GM12878 (cell line): ENCODE results near the gene FAM177B. TPM values are rescaled to one million over a fixed set of nuclear protein-coding genes. Genes with fewer than 3 reads are reported as not detected.

ENCODE experiments used
- ATAC-seq: fragments of 200-7000 bp; cut with Tn5 transposase; 3 replicates; pipeline ENCODE4 v1.9.1; 2020; ENCODE audit warnings: mild to moderate bottlenecking, moderate library complexity
- BruUV-seq: library from RNA; stranded (reverse); fragments of 400-500 nt; replicated peaks from 2 replicates; lab custom pipeline; 2021; lab: Mats Ljungman, UMichigan
- CTCF ChIA-PET: fragments of 300-600 bp; sonication (Branson Sonifier 250); formaldehyde crosslinking; extraction: SDS; loops from one replicate; lab custom pipeline; 2021; ENCODE audit warnings: inconsistent platforms; lab: Yijun Ruan, JAX
- POLR2A ChIA-PET: fragments of 350-600 bp; formaldehyde crosslinking; extraction: SDS; loops from one replicate; lab custom pipeline; 2021; ENCODE audit warnings: inconsistent platforms; lab: Charles Lee
- RAD21 ChIA-PET: fragments of 300-600 bp; sonication (Branson Sonifier 250); formaldehyde crosslinking; loops from one replicate; lab custom pipeline; 2023; ENCODE audit warnings: antibody characterized with exemption; ENCODE audit not compliant: unreplicated experiment; lab: Charles Lee
- SMC1A ChIA-PET: fragments of 300-600 bp; sonication (Branson Sonifier 250); formaldehyde crosslinking; loops from one replicate; lab custom pipeline; 2023; ENCODE audit not compliant: unreplicated experiment, uncharacterized antibody; lab: Charles Lee
- DNase-seq: peaks from one replicate; pipeline ENCODE4 v3.0.0-alpha.2; 2011; ENCODE audit warnings: low read depth, low spot score
- FAIRE-seq: peaks from 3 replicates; lab custom pipeline; 2011; peaks lifted over from hg19 to GRCh38; lab: Jason Lieb, UNC
- H2AFZ ChIP-seq: 2 replicates; pipeline ENCODE4 v1.6.0; 2011; ENCODE audit warnings: low read depth, low read length, control low read depth; ENCODE audit not compliant: control insufficient read depth
- H3K27ac ChIP-seq: 2 replicates; pipeline ENCODE4 v1.5.1; 2011; ENCODE audit warnings: control low read depth; ENCODE audit not compliant: control insufficient read depth, insufficient read depth
- H3K27me3 ChIP-seq, 2 experiments: replicated peaks in 1 of 2; 2 replicates each; pipeline versions ENCODE4 v1.6.0 to v1.6.1; 2011; ENCODE audit warnings: low read length in 1 of 2; ENCODE audit not compliant: control insufficient read depth in 2 of 2, insufficient read depth in 2 of 2
- H3K36me3 ChIP-seq, 2 experiments: 2 replicates each; pipeline ENCODE4 v1.5.1; 2011; ENCODE audit warnings: low read length in 1 of 2; ENCODE audit not compliant: control insufficient read depth in 2 of 2, insufficient read depth in 2 of 2
- H3K4me1 ChIP-seq: 2 replicates; pipeline ENCODE4 v1.6.1; 2011; ENCODE audit warnings: mild to moderate bottlenecking, low read length, moderate library complexity, mixed read lengths; ENCODE audit not compliant: control insufficient read depth, insufficient read depth
- H3K4me2 ChIP-seq: 2 replicates; pipeline ENCODE4 v1.6.0; 2011; ENCODE audit warnings: control low read depth; ENCODE audit not compliant: control insufficient read depth, insufficient read depth
- H3K4me3 ChIP-seq: fragments of 200-600 bp; sonication (generic); 2 replicates; pipeline ENCODE4 v1.5.1; 2016
- H3K79me2 ChIP-seq: 2 replicates; pipeline ENCODE4 v1.6.0; 2011; ENCODE audit warnings: low read length; ENCODE audit not compliant: control insufficient read depth, insufficient read depth
- H3K9ac ChIP-seq: 2 replicates; pipeline ENCODE4 v1.8.0; 2011; ENCODE audit warnings: low read length, control low read depth, mixed read lengths; ENCODE audit not compliant: control insufficient read depth, insufficient read depth
- H3K9me3 ChIP-seq: replicated peaks from 3 replicates; pipeline ENCODE4 v1.5.1; 2011; ENCODE audit warnings: mild to moderate bottlenecking, low read length; ENCODE audit not compliant: control insufficient read depth, insufficient read depth
- H4K20me1 ChIP-seq: 2 replicates; pipeline ENCODE4 v1.6.0; 2011; ENCODE audit not compliant: control insufficient read depth, insufficient read depth
- ESRRA ChIP-seq: IDR thresholded peaks from 2 replicates; pipeline ENCODE4 v1.6.1; 2012; ENCODE audit warnings: mild to moderate bottlenecking, low read length, improper control_type of control experiment
- MEF2A ChIP-seq: IDR thresholded peaks from 2 replicates; pipeline ENCODE4 v1.6.1; 2011; ENCODE audit warnings: low read depth, mild to moderate bottlenecking, low read length, moderate library complexity; ENCODE audit not compliant: insufficient read depth
- NFYB ChIP-seq: IDR thresholded peaks from 2 replicates; pipeline ENCODE4 v1.6.1; 2011; ENCODE audit warnings: low read depth, mild to moderate bottlenecking, low read length, improper control_type of control experiment, moderate library complexity; ENCODE audit not compliant: insufficient read depth
- NR2C1 ChIP-seq: fragments of 450-650 bp; IDR thresholded peaks from 2 replicates; pipeline ENCODE4 v1.6.1; 2017; ENCODE audit warnings: antibody characterized with exemption, mild to moderate bottlenecking, moderate library complexity
- NR2C2 ChIP-seq: IDR thresholded peaks from 2 replicates; pipeline ENCODE4 v1.6.1; 2011; ENCODE audit warnings: borderline replicate concordance, low read depth; ENCODE audit not compliant: control insufficient read depth, insufficient read length
- PAX8 ChIP-seq: fragments of 450-650 bp; IDR thresholded peaks from 2 replicates; pipeline ENCODE4 v1.6.1; 2017; ENCODE audit warnings: mild to moderate bottlenecking, moderate library complexity
- RCOR1 ChIP-seq: conservative IDR thresholded peaks from 2 replicates; pipeline ENCODE4 v1.6.1; 2012; ENCODE audit warnings: low read depth, low read length, improper control_type of control experiment
- SREBF1 ChIP-seq: IDR thresholded peaks from 2 replicates; pipeline ENCODE4 v1.6.1; 2012; ENCODE audit warnings: mild to moderate bottlenecking, low read length
- ZNF217 ChIP-seq: fragments of 450-650 bp; IDR thresholded peaks from 2 replicates; pipeline ENCODE4 v1.6.1; 2017; ENCODE audit warnings: antibody characterized with exemption, mild to moderate bottlenecking
- ZNF274 ChIP-seq: IDR thresholded peaks from one replicate; pipeline ENCODE4 v1.8.0; 2011; ENCODE audit not compliant: insufficient read length, insufficient read depth
- ZNF384 ChIP-seq: IDR thresholded peaks from 2 replicates; pipeline ENCODE4 v1.6.1; 2012; ENCODE audit warnings: low read depth, mild to moderate bottlenecking, low read length, improper control_type of control experiment, borderline replicate concordance
- ZZZ3 ChIP-seq: IDR thresholded peaks from 2 replicates; pipeline ENCODE4 v1.6.1; 2011; ENCODE audit warnings: low read depth; ENCODE audit not compliant: control insufficient read depth, insufficient read length
- WGBS: methylation state at CpG from one replicate; pipeline ENCODE4 v1.1.6; 2016; ENCODE audit warnings: low lambda C conversion rate; ENCODE audit not compliant: insufficient replicate concordance, insufficient coverage; ENCODE audit errors: missing lambda C conversion rate; 5-methylcytosine and 5-hydroxymethylcytosine counted together
- in situ Hi-C: fragments of 300-500 bp; cut with MboI; formaldehyde crosslinking; loops from 9 replicates; pipeline ENCODE4 v1.14.3; 2018; ENCODE audit warnings: mixed read lengths
- intact Hi-C: fragments of 100-400 bp; cut with micrococcal nuclease; formaldehyde crosslinking; loops from one replicate; pipeline ENCODE4 v1.14.2; 2022; ENCODE audit not compliant: unreplicated experiment
- polyA plus RNA-seq, 11 experiments: library from polyadenylated mRNA; depleted of rRNA in 4 of 11; unstranded in 6 of 11; stranded (reverse) in 5 of 11; fragments of >200 nt; fragmentation: Nextera tagmentation in 4 of 11; fragmentation: Illumina TruSeq in 1 of 11; extraction: Ambion mirVana in 4 of 11; extraction: Trizol in 1 of 11; gene quantifications; 1 replicate in 1 of 11; 2 replicates in 10 of 11; pipeline versions ENCODE4 v1.2.1 to v1.2.3, GENCODE V29; 2011 to 2016; ENCODE audit warnings: inconsistent platforms in 2 of 11, missing spikeins in 2 of 11, low read depth in 1 of 11
- total RNA-seq, 4 experiments: library from RNA; depleted of rRNA in 3 of 4; stranded (reverse); fragments of >200 nt in 3 of 4; fragmentation: Illumina TruSeq in 1 of 4; extraction: Trizol in 1 of 4; gene quantifications; 2 replicates each; pipeline versions ENCODE4 v1.2.1 to v1.2.3, GENCODE V29; 2013 to 2021
- TF ChIP-seq, protein P1 (sequence below): fragments of 150-350 bp; IDR thresholded peaks from 2 replicates; pipeline ENCODE4 v1.6.1; 2016; ENCODE audit warnings: low read depth, low read length
- TF ChIP-seq, protein P2 (sequence below): IDR thresholded peaks from 2 replicates; pipeline ENCODE4 v1.6.1; 2011; ENCODE audit warnings: low read depth, mild to moderate bottlenecking, low read length, moderate library complexity, borderline replicate concordance; ENCODE audit errors: extremely low read depth

Gene FAM177B
- total and polyA plus RNA-seq, 10 of the 15 experiments (the other 5 are each of a cell fraction or from before 2014, with no cell fraction given): 0.06 TPM; not detected in 9

DNA sequence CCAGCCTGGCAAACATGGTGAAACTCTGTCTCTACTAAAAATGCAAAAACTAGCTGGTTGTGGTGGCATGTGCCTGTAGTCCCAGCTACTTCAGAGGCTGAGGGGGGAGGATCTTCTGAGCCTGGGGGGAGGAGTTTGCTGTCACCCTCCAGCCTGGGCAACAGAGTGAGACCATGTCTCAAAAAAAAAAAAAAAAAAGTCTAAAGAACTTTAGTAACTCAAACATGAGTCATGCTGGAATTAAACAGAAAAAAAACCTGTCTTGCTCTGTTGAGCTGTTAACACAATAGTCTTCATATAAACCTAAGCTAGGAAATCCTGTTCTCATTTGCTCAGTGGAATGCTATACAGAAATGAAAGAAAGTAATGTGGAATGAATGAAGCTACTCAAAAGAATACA is 61.1 kb downstream of the FAM177B start:
- no TSS peak for BruUV-seq
- in situ Hi-C loops: no loop called here
- no peak for FAIRE-seq
- POLR2A ChIA-PET: interaction anchor here (0.6 to 0.7 kb wide), 2 partner anchors 181 to 449 kb away, joined by 4 to 9 read pairs; no protein-coding TSS in a partner anchor
- H3K9me3 ChIP-seq: no peaks in the 10 kb centered on the region; the same call in 2 of the 3 replicates
- CTCF ChIA-PET: interaction anchor here (0.7 to 1.1 kb wide), 3 partner anchors 12 to 326 kb away, joined by 3 read pairs; no protein-coding TSS in a partner anchor
- H3K36me3 ChIP-seq: no peaks in the 10 kb centered on the region
- no peak for DNase-seq
- intact Hi-C loops: no loop called here
- RAD21 ChIA-PET: interaction anchor here (0.6 kb wide), 1 partner anchor 49 kb away, joined by 3 read pairs; no protein-coding TSS in a partner anchor
- H3K4me3 ChIP-seq: no peak overlapping the region
- H3K4me2 ChIP-seq: no peak overlapping the region
- TF ChIP-seq NR2C2: no peak
- TF ChIP-seq ZNF384: peak; percentile 24; the same call in 1 of the 2 replicates
- ATAC-seq: peak; percentile 82
- no peak overlapping the region for H3K9ac ChIP-seq
- H2AFZ ChIP-seq: no peak overlapping the region
- SMC1A ChIA-PET: interaction anchor here (0.6 to 1.4 kb wide), 5 partner anchors 12 to 292 kb away, joined by 3 to 4 read pairs (median 4); no protein-coding TSS in a partner anchor
- no peaks in the 10 kb centered on the region for H4K20me1 ChIP-seq
- H3K27me3 ChIP-seq: no peaks in the 10 kb centered on the region; a peak in 3 of 4 replicates
- H3K4me1 ChIP-seq: no peaks in the 10 kb centered on the region
- H3K79me2 ChIP-seq: no peaks in the 10 kb centered on the region
- H3K27ac ChIP-seq: no peak overlapping the region

DNA sequence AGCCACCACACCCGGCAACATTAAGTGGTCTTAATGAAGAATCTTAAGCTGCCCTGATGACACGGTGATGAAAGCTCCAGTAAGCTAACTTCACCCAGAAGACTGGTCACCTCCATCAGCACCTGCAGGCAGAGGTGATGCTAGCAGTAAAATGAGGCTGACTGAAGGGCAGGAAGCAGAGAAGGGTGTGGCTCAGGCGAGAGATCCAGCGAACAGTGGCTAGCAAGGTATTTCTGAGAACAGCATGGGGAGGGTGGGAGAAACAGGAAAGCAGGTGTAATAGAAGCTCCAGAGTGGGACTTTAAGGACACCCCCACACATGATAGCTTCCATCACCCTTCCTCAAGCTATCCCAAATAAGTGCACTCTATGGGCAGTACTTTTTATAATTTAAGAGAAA is 62.0 kb downstream of the FAM177B start:
- Histone ChIP-seq H3K4me3 (no peak overlapping the region), H3K27ac (no peak overlapping the region), H3K9me3 (no peaks in the 10 kb centered on the region; the same call in 2 of the 3 replicates), H3K4me1 (no peaks in the 10 kb centered on the region), H4K20me1 (no peaks in the 10 kb centered on the region), H3K27me3 (no peaks in the 10 kb centered on the region; a peak in 3 of 4 replicates), H3K79me2 (no peaks in the 10 kb centered on the region), H3K36me3 (no peaks in the 10 kb centered on the region), H2AFZ (no peak overlapping the region), H3K9ac (no peak overlapping the region), H3K4me2 (no peak overlapping the region)
- ChIA-PET CTCF (interaction anchor here (1.1 kb wide), 2 partner anchors 60 to 325 kb away, joined by 3 read pairs; no protein-coding TSS in a partner anchor), POLR2A (no interaction called here), SMC1A (interaction anchor here (1.1 to 1.4 kb wide), 2 partner anchors 11 to 291 kb away, joined by 3 to 4 read pairs; no protein-coding TSS in a partner anchor), RAD21 (interaction anchor here (0.7 kb wide), 1 partner anchor 31 kb away, joined by 3 read pairs; no protein-coding TSS in a partner anchor)
- FAIRE-seq (no peak), ATAC-seq (no peak), DNase-seq (no peak)
- BruUV-seq: no TSS peak
- in situ Hi-C loops (no loop called here), intact Hi-C loops (no loop called here)
- 53% methylated on average over 4 of the region's 4 CpGs for WGBS
- no peak for TF ChIP-seq MEF2A
- TF ChIP-seq NR2C1: no peak
- TF ChIP-seq ZZZ3: no peak
- TF ChIP-seq, protein P1, sequence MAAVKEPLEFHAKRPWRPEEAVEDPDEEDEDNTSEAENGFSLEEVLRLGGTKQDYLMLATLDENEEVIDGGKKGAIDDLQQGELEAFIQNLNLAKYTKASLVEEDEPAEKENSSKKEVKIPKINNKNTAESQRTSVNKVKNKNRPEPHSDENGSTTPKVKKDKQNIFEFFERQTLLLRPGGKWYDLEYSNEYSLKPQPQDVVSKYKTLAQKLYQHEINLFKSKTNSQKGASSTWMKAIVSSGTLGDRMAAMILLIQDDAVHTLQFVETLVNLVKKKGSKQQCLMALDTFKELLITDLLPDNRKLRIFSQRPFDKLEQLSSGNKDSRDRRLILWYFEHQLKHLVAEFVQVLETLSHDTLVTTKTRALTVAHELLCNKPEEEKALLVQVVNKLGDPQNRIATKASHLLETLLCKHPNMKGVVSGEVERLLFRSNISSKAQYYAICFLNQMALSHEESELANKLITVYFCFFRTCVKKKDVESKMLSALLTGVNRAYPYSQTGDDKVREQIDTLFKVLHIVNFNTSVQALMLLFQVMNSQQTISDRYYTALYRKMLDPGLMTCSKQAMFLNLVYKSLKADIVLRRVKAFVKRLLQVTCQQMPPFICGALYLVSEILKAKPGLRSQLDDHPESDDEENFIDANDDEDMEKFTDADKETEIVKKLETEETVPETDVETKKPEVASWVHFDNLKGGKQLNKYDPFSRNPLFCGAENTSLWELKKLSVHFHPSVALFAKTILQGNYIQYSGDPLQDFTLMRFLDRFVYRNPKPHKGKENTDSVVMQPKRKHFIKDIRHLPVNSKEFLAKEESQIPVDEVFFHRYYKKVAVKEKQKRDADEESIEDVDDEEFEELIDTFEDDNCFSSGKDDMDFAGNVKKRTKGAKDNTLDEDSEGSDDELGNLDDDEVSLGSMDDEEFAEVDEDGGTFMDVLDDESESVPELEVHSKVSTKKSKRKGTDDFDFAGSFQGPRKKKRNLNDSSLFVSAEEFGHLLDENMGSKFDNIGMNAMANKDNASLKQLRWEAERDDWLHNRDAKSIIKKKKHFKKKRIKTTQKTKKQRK: no peak
- TF ChIP-seq ZNF274: no peak
- TF ChIP-seq RCOR1: no peak
- TF ChIP-seq ESRRA: no peak
- no peak for TF ChIP-seq NR2C2
- no peak for TF ChIP-seq PAX8
- TF ChIP-seq ZNF217: no peak
- no peak for TF ChIP-seq NFYB
- no peak for TF ChIP-seq SREBF1
- TF ChIP-seq, protein P2, sequence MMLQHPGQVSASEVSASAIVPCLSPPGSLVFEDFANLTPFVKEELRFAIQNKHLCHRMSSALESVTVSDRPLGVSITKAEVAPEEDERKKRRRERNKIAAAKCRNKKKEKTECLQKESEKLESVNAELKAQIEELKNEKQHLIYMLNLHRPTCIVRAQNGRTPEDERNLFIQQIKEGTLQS: no peak
